Bronchial epithelial cell (primary cell): ENCODE results near the gene INO80. TPM values are rescaled to one million over a fixed set of nuclear protein-coding genes. Genes with fewer than 3 reads are reported as not detected.

ENCODE experiments used
- DNase-seq: peaks from one replicate; pipeline ENCODE4 v3.0.0-alpha.2; 2010; ENCODE audit warnings: low read depth
- FAIRE-seq: peaks from 2 replicates; lab custom pipeline; 2011; peaks lifted over from hg19 to GRCh38; lab: Jason Lieb, UNC
- H3K27me3 ChIP-seq: 2 replicates; pipeline ENCODE4 v1.5.1; 2011; ENCODE audit warnings: low read length; ENCODE audit not compliant: control insufficient read depth, insufficient read depth
- H3K36me3 ChIP-seq: 2 replicates; pipeline ENCODE4 v1.5.1; 2011; ENCODE audit warnings: low read length; ENCODE audit not compliant: control insufficient read depth, insufficient read depth
- H3K4me3 ChIP-seq: 2 replicates; pipeline ENCODE4 v1.5.1; 2011; ENCODE audit warnings: mild to moderate bottlenecking, low read depth, low read length, control low read depth
- total RNA-seq: library from RNA; depleted of rRNA; stranded (reverse); fragments of >200 nt; gene quantifications from 2 replicates; pipeline ENCODE4 v1.2.1, GENCODE V29; 2014
- TF ChIP-seq, protein P1 (sequence below): IDR thresholded peaks from 2 replicates; pipeline ENCODE4 v1.5.1; 2011; ENCODE audit warnings: mild to moderate bottlenecking, moderate library complexity, low read length, control low read depth, inconsistent platforms; ENCODE audit not compliant: insufficient read depth, severe bottlenecking

The INO80 gene
- total RNA-seq, 1 donor from 2014 or later: 23.7 TPM

DNA sequence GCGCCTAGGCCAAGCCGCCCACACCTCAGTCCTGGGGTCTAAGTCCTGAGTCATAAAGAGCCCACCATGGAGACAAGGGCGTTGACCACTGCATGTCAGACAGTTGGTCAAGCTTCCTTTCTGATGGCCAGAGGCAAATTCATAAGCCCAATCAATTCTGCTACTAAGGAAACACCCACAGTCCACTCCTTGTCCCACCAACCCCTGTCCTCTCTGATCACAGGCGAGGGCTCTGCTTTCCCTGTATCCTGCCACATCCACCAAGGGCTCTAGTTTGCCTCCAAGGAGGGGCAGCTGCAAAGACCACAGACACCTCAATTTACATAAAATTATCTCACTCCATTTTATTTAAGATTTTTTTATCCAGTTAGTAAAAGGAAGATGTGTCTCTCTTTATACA, 137.5 kb downstream of the INO80 start:
- TF ChIP-seq, protein P1, sequence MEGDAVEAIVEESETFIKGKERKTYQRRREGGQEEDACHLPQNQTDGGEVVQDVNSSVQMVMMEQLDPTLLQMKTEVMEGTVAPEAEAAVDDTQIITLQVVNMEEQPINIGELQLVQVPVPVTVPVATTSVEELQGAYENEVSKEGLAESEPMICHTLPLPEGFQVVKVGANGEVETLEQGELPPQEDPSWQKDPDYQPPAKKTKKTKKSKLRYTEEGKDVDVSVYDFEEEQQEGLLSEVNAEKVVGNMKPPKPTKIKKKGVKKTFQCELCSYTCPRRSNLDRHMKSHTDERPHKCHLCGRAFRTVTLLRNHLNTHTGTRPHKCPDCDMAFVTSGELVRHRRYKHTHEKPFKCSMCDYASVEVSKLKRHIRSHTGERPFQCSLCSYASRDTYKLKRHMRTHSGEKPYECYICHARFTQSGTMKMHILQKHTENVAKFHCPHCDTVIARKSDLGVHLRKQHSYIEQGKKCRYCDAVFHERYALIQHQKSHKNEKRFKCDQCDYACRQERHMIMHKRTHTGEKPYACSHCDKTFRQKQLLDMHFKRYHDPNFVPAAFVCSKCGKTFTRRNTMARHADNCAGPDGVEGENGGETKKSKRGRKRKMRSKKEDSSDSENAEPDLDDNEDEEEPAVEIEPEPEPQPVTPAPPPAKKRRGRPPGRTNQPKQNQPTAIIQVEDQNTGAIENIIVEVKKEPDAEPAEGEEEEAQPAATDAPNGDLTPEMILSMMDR: no peak
- no peak for FAIRE-seq
- peaks cover 18% of the 10 kb centered on the region for H3K36me3 ChIP-seq

GRCh38 chr15:40978141-40978540, 137.9 kb downstream of the INO80 start:
- TF ChIP-seq, protein P1: no peak
- DNase-seq (no peak), FAIRE-seq (peak; percentile 32)
- no peaks in the 10 kb centered on the region for H3K27me3 ChIP-seq
- no peak overlapping the region for H3K4me3 ChIP-seq
- H3K36me3 ChIP-seq: peaks cover 17% of the 10 kb centered on the region

More for the DNA sequence above, 137.5 kb downstream of the INO80 start:
- no peak for DNase-seq
- Histone ChIP-seq H3K4me3 (no peak overlapping the region), H3K27me3 (no peaks in the 10 kb centered on the region)

GRCh38 chr15:40976819-40977218, 139.3 kb downstream of the INO80 start:
- Histone ChIP-seq H3K36me3 (peaks cover 15% of the 10 kb centered on the region), H3K4me3 (no peak overlapping the region), H3K27me3 (no peaks in the 10 kb centered on the region)
- TF ChIP-seq, protein P1: no peak
- FAIRE-seq (no peak), DNase-seq (no peak)

GRCh38 chr15:40974879-40975278, 141.2 kb downstream of the INO80 start:
- FAIRE-seq: no peak
- Histone ChIP-seq H3K36me3 (peaks cover 7% of the 10 kb centered on the region), H3K4me3 (no peak overlapping the region), H3K27me3 (no peaks in the 10 kb centered on the region)
- TF ChIP-seq, protein P1: no peak
- no peak for DNase-seq

DNA sequence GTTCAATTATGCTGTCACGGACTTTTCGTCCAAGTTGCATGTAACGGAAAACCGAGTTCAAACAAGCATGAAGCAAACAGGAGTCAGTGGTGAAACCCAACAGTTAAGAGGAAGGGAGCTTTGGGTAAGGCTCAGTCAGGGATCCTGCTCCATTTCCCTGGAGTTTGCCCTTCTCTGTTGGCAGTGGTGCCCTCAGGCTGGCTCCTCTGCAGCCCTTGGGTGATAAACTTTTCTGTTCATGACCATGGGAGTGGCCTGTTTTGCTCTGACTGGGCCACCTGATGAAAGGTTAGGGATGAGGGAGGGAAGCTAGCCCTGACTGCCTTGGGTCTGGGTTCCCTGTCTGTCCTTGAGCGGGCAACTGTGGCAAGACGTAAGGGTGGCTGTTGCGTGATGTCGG, 146.7 kb downstream of the INO80 start:
- Histone ChIP-seq H3K36me3 (no peaks in the 10 kb centered on the region), H3K4me3 (no peak overlapping the region), H3K27me3 (peaks cover 1% of the 10 kb centered on the region)
- FAIRE-seq: no peak
- TF ChIP-seq, protein P1: no peak
- DNase-seq: no peak
